NCI-H2227 (cell line): Measurements from ENCODE around the gene TMEM87B.

Experiments used
- DNase-seq: peaks from one replicate; lab custom pipeline; 2025; ENCODE audit not compliant: unreplicated experiment; lab: John Stamatoyannopoulos, UW

Gene TMEM87B, protein sequence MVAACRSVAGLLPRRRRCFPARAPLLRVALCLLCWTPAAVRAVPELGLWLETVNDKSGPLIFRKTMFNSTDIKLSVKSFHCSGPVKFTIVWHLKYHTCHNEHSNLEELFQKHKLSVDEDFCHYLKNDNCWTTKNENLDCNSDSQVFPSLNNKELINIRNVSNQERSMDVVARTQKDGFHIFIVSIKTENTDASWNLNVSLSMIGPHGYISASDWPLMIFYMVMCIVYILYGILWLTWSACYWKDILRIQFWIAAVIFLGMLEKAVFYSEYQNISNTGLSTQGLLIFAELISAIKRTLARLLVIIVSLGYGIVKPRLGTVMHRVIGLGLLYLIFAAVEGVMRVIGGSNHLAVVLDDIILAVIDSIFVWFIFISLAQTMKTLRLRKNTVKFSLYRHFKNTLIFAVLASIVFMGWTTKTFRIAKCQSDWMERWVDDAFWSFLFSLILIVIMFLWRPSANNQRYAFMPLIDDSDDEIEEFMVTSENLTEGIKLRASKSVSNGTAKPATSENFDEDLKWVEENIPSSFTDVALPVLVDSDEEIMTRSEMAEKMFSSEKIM

DNA sequence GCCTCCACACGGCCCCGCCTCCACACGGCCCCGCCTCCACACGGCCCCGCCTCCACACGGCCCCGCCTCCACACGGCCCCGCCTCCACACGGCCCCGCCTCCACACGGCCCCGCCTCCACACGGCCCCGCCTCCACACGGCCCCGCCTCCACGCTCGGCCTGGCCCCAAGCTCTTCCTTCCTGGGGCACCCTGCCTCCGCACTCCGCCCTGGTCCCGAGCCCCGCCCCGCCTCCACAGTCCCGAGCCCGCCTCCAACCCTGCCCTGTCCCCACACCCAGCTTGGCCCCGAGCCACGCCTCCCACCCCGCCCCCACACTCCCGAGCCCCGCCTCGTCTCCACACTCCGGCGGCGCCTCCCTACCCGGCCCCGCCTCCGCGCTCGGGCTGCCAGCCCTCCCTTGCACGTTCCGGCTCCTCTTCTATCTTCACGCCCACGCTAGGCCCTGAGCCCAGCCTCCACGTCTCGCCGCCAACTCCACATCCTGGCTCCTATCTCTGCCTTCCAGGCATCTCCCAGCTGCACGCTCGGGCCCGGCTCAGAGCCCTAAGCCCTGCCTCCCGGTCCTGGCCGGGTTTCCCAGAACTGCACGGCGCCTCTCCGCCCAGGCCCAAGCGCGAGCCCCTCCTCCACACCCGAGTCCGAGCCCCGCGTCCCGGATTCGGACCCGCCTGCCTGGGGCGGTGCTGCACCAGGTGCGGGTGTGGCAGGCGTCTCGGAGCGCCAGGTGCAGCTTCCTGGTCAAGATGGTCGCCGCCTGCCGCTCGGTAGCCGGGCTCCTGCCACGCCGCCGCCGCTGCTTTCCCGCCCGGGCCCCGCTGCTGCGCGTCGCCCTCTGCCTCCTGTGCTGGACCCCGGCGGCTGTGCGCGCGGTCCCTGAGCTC is at the start of gene TMEM87B:
Gene TMEM87B (plus strand): TSS at position 423 of the 883 bp plus-strand sequence. CDS start 323 bp downstream, at position 746.
- DNase-seq, result peak; percentile 97

GRCh38 chr2:112005406-112006075 is 49.5 kb upstream of the TMEM87B start:
- DNase-seq, result no peak

- no peak for DNase-seq
These were observed 49.0 kb upstream of the TMEM87B start for GRCh38 chr2:112006076-112006410.

DNA sequence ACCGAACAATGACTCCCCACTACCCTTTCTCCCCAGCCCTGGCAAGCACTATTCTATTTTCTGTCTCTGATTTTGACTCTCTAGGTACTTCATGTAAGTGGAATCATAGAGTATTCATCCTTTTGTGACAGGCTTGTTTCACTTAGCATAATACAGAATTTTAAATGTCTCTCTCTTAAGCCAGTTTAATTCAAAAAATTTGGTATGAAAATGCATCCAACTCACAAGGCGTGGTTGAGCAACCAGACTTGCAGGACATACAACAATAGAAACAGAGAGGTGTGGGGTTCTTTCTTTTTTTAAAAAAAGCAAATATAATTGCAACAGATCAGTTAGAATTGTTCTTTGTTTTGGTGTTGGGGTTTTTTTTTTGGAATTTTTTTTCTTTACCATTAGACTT is 47.6 kb upstream of the TMEM87B start:
- DNase-seq, result no peak

DNA sequence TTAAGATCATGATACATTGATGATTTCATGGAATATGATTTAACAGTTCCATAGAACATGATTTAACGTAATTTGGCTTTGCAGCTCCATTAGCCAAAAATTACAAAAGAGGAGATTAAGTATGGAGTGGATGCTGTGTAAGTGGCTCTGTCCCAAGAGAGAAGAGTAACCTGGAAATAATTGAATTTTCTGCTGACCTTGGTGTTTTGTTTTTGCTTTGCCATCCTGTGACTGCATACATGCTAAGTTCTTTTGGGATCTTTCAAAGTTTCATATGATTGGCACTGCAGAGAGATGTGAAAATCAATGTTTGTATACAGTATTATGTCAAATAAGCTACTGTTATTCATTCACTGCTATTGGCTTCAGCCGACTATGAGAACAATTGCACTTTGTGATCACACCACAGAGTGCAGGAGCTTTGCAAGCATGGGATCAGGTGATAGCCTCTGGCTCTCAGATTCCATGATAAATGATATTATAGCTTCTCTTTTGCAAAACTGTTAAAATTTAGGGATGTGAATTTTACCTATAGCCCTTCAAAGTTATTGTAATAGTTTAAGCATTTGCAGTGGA is 46.1 kb upstream of the TMEM87B start:
- no peak for DNase-seq

- no peak for DNase-seq
These were observed 44.3 kb upstream of the TMEM87B start for GRCh38 chr2:112010751-112011150.

DNA sequence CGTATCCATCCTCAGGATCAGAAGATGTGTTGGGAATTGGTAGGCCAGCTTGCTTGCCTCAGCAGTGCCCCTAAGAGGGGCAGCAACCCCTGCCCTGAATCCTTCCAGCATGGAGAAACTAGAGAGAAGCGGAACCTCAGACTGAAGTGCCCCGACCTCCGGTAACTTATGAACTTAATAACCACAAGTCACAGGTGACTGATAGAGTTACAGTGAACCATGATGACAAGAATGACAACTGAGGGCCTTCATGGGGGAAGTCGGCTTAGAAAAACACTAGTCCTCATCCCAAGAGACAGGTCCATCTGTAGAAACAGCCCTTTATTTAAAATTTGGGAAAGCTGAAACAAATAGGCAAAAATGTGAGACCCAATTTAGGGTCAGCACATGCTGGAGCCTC is 42.5 kb upstream of the TMEM87B start:
- no peak for DNase-seq

- DNase-seq, result no peak
These were observed 36.2 kb upstream of the TMEM87B start for GRCh38 chr2:112018846-112019245.

DNA sequence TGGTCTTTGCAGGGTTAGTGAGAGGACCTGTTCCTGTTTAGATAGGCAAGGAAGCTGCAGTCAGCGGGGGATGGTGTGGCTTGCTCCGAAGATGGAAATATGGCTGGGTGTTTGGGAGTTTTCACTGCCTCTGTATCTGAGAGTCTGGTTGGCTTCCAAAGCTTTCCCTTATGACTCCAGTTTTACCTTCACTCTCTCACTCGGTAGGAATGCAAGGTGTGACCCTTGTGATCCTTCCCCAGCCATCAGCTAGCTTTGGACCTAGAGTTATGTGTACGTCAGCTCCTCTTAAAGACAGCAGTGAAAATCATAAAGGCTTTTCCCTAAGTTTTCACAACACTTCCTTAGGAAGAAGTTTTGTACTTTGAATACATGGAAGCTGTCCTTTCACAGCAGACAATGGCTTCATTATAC is 35.5 kb upstream of the TMEM87B start:
- DNase-seq, result no peak

GRCh38 chr2:112020561-112020960 is 34.5 kb upstream of the TMEM87B start:
- DNase-seq, result peak; percentile 16

GRCh38 chr2:112021290-112021689 is 33.8 kb upstream of the TMEM87B start:
- DNase-seq, result peak; percentile 50

GRCh38 chr2:112021781-112022231 is 33.3 kb upstream of the TMEM87B start:
- peak; percentile 39 for DNase-seq

- no peak for DNase-seq
These were observed 31.4 kb upstream of the TMEM87B start for GRCh38 chr2:112023707-112024106.

DNA sequence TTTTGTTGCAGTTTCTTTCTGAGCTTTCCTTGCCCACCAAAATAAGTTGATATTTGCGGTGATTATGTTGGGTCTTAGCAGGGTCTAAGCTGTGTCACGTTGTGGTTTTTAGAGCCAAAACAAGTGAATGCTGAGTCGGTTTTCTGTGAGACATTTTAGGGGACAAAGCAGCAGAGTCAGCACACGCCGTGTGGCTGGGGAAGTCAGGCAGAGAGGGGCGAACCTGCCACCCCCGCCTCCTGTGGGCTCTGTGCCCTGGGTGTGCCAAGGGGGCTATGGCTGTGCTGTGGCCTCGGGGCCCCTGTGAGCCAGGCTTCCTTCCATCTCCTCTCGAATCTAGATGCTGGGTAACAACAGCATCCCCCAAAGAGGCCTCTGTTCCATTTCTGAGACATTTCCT is 30.8 kb upstream of the TMEM87B start:
- DNase-seq, result no peak

- no peak for DNase-seq
These were observed 30.1 kb upstream of the TMEM87B start for GRCh38 chr2:112024896-112025491.

DNA sequence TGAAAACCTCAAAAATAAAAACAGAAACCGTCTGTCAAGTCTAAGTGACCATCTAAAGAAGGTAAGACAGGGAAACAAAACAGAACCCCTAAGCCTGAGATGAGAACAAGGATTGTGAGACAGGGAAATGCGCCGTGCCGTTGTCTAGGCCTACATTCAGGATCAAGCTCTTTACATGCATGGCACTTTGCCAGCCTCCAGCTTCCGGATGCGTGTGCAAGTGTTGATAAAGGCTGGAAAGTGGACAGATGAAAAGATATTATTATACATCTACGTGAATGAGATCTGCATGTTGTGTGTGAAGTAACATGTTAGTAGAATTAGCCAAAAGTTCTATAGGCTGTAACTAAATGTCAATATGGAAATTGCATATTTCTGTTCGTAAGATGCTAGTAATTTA is 28.6 kb upstream of the TMEM87B start:
- no peak for DNase-seq

- DNase-seq, result no peak
These were observed 27.3 kb upstream of the TMEM87B start for GRCh38 chr2:112027767-112028166.

DNA sequence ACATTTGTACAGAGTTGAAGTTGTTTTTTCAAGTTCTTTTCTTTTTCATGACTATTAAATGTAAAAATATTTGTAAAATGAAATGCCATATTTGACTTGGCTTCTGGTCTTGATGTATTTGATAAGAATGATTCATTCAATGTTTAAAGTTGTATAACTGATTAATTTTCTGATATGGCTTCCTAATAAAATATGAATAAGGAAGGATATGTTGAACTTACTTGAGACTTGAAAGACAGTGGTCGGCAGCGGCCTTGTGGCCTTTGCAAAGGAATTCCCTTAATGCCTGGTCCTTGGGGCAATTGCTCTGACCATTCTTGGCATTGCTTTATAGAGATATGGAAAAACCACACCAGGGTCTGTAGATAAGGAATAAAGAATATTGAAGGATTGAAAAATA is 25.9 kb upstream of the TMEM87B start:
- no peak for DNase-seq

- DNase-seq, result peak; percentile 68
These were observed 23.4 kb upstream of the TMEM87B start for GRCh38 chr2:112031473-112032223.

DNA sequence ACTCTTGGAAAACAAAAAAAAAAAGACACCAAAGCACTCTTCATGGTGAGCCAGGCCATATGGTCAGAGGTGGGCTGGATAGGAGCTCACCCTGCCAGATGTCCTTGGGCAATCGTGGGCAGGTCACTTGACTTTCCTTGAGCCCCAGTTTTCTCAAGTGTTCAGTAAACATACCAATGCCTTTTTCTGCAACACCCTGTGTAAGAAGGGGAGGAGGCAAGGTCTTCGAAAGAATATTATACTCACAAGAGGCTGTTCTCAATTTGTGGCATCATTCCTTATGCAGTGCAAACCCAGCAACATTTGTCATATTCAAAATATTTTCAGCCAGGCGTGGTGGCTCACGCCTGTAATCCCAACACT is 22.9 kb upstream of the TMEM87B start:
- DNase-seq, result peak; percentile 68
